SKM-1 treated with dmso at 0.1 percent for 144 hours (cell line): ENCODE results near the gene ADIPOQ.
"Not testable (repeated sequence)": the region's sequence is repeated elsewhere in the genome, so short reads cannot be mapped to it uniquely, and the experiment has no call there.

Source experiments
- DNase-seq: peaks from one replicate; lab custom pipeline; 2025; ENCODE audit not compliant: unreplicated experiment; lab: John Stamatoyannopoulos, UW

Gene ADIPOQ

GRCh38 chr3:186870421-186871201 lies 28.1 kb downstream of the ADIPOQ start:
- DNase-seq, result no peak

GRCh38 chr3:186871403-186871924 lies 29.0 kb downstream of the ADIPOQ start:
- peak; percentile 70 for DNase-seq

- DNase-seq, result not testable (repeated sequence)
Observed at GRCh38 chr3:186873796-186874195, 31.3 kb downstream of the ADIPOQ start.

DNA sequence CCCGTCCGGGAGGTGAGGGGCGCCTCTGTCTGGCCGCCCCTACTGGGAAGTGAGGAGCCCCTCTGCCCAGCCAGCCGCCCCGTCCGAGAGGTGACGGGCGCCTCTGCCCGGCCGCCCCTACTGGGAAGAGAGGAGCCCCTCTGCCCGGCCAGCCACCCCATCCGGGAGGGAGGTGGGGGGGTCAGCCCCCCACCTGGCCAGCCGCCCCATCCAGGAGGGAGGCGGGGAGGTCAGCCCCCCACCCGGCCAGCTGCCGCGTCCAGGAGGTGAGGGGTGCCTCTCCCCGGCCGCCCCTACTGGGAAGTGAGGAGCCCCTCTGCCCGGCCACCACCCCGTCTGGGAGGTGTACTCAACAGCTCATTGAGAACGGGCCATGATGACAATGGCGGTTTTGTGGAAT lies 31.7 kb downstream of the ADIPOQ start:
- not testable (repeated sequence) for DNase-seq

GRCh38 chr3:186874841-186875240 lies 32.3 kb downstream of the ADIPOQ start:
- not testable (repeated sequence) for DNase-seq

DNA sequence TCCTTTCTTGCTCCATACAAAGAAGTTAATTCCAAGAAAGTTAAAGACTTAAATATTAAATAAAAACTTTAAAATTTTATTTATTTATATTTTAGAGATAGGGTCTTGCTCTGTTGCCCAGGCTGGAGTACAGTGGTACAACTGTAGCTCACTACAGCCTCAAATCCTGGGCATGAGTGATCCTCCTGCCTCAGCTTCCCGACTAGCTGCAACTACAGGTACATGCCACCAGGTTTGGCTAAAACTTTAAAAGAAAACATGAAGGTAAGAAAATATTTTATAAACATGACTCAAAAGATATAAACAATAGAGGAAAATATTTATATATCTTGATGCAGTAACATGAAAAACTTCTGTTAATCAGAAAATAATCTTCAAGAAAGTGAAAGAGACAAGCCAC lies 33.2 kb downstream of the ADIPOQ start:
- no peak for DNase-seq

DNA sequence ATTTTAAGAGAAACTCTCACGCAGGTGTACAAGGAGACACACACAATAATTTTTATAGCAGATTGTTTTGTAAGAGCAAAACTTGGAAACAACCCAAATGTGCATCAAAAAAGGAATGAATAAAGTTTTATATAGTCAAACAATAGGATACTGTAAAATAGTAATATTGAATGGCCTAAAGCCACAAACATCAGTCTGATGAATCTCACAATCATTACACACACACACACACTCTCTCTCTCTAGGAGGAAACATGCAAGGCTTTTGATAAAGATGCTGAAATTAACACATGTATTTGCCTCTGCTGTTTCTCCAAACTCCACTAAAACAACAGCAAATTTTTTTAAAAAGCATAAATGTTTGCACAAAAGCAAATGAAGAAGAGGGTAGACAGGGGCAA lies 37.3 kb downstream of the ADIPOQ start:
- no peak for DNase-seq

GRCh38 chr3:186880406-186880805 lies 37.9 kb downstream of the ADIPOQ start:
- DNase-seq, result no peak

GRCh38 chr3:186882150-186882524 lies 39.6 kb downstream of the ADIPOQ start:
- peak; percentile 18 for DNase-seq

DNA sequence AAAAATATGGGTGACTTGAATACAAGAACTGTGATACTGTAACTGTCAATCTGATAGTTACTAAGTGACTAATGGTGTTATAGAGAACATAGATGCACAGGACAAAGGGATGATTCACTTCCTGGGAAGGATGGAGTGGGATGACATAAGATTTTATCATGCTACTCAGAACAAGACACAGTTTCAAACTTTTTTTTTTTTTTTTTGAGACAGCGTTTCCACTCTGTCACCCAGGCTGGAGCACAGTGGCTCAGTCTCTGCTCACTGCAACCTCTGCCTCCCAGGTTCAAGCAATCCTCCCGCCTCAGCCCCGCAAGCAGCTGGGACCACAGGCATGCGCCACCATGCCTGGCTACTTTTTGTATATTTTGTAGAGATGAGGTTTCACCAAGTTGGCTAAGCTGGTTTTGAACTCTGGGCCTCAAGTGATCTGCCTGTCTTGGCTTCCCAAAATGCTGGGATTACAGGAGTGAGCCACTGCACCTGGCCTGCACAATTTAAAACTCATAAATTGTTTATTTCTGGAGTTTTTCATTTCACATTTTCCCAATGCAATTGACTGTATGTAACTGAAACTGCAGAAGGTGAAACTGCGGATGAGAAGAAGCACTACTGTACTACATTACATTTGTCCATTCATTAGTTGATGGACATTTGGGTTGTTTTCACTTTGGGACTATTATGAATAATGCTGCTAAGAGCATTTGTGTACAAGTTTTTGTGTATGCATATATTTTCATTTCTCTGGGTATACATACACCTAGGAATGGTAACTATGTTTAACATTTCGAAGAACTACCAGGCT lies 40.6 kb downstream of the ADIPOQ start:
- no peak for DNase-seq

DNA sequence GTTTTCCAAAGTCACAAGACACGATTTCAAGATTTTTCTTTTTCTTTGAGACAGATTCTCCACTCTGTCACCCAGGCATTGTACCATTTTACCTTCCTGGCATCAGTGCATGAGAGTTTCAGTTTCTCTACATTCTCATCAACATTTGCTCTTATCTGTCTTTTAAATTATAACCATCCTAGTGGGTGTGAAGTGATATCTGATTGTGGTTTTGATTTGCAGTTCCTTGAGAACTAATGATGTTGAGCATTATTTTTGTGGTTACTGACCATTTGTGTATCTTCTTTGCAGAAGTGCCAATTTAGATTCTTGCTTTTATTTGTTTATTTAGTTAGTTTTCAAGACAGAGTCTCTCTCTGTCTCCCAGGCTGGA lies 41.2 kb downstream of the ADIPOQ start:
- DNase-seq, result no peak

GRCh38 chr3:186884868-186885267 lies 42.4 kb downstream of the ADIPOQ start:
- DNase-seq, result not testable (repeated sequence)

GRCh38 chr3:186886202-186886981 lies 43.9 kb downstream of the ADIPOQ start:
- no peak for DNase-seq

- DNase-seq, result not testable (repeated sequence)
Observed at GRCh38 chr3:186887507-186887938, 45.0 kb downstream of the ADIPOQ start.

DNA sequence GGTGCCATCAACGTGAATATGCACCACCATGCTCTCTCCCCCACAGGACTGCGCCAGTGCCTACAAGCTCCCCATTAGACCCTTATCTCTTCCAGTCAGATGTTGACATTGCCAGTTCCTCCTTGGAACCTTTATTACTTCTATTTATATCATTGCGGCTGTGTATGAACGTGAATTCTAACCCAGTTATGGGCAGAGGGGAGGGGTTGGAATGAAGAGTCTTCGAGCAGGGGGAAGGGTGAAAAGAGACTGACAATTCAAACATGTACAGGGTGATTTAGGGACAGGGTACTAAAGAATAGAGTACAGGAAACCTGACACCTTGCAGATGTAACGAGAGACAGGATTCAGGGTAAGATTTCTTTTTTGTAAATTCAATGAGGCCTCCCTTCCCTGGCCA lies 46.1 kb downstream of the ADIPOQ start:
- DNase-seq, result peak; percentile 26

DNA sequence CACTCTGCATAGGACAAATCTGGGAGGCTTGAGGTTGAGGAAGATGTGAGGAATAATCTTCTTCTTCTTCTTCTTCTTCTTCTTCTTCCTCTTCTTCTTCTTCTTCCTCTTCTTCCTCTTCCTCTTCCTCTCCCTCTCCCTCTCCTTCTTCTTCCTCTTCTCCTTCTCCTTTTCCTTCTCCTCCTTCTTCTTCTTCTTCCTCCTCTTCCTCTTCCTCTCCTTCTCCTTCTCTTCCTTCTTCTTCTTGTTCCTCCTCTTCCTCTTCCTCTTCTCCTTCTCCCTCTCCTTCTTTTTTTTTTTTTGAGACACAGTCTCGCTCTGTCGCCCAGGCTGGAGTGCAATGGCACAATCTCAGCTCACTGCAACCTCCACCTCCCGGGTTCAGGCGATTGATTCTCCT lies 47.2 kb downstream of the ADIPOQ start:
- not testable (repeated sequence) for DNase-seq

- no peak for DNase-seq
Observed at GRCh38 chr3:186890911-186891310, 48.4 kb downstream of the ADIPOQ start.

DNA sequence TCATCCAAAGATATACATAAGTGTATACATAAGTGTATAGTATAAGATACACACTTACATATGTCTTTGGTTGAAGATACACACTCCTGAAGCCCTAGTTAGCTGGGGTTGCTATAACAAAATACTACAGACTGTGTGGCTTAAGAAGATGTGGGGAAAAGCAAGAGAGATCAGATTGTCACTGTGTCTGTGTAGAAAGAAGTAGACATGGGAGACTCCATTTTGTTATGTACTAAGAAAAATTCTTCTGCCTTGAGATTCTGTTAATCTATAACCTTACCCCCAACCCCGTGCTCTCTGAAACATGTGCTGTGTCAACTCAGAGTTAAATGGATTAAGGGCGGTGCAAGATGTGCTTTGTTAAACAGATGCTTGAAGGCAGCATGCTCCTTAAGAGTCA lies 50.6 kb downstream of the ADIPOQ start:
- not testable (repeated sequence) for DNase-seq

GRCh38 chr3:186895406-186895805 lies 52.9 kb downstream of the ADIPOQ start:
- DNase-seq, result no peak

DNA sequence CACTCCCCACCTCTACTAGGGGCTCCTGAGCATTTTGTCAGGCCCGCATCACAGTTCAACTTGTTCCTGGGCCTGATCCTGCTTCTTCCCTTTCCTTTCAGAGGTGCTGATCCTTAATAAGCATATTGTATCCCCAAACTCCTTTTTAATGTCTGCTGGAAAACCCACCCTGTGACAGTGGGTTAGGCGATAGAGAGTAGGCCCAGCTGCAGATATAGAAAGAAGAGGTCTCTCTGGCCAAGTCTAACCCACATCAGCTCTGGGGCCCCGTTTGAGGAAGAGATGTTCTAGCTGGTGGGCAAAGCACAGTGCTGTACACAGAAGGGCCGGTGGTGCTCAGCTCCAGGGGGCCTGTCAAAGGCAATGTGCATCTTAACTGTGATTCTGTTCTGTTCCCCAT lies 53.5 kb downstream of the ADIPOQ start:
- DNase-seq, result no peak

GRCh38 chr3:186896875-186897274 lies 54.4 kb downstream of the ADIPOQ start:
- DNase-seq, result no peak
